ENCODE results near the gene UNC5C.

The UNC5C gene

GRCh38 chr4:95546221-95546620, 2.6 kb downstream of the UNC5C start:
- no peak for DNase-seq

DNA sequence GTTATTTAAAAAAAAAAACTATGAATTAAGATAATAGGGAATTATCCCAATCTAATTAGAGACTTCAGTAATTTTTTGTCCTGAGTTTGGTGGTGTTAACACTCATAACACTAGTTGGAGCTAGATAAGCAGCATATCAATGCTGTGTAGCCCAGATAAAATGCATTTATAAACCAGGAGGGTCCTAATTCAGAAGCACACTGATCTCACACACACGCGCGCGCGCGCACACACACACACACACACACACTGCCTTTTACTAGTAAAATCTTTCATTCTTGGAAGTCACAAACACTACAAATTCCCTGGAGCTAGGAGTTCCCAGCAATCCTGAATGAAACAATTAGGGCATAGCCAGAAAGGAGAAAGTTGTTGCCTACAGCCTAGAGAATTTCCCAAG, 3.2 kb downstream of the UNC5C start:
- no peak for DNase-seq

DNA sequence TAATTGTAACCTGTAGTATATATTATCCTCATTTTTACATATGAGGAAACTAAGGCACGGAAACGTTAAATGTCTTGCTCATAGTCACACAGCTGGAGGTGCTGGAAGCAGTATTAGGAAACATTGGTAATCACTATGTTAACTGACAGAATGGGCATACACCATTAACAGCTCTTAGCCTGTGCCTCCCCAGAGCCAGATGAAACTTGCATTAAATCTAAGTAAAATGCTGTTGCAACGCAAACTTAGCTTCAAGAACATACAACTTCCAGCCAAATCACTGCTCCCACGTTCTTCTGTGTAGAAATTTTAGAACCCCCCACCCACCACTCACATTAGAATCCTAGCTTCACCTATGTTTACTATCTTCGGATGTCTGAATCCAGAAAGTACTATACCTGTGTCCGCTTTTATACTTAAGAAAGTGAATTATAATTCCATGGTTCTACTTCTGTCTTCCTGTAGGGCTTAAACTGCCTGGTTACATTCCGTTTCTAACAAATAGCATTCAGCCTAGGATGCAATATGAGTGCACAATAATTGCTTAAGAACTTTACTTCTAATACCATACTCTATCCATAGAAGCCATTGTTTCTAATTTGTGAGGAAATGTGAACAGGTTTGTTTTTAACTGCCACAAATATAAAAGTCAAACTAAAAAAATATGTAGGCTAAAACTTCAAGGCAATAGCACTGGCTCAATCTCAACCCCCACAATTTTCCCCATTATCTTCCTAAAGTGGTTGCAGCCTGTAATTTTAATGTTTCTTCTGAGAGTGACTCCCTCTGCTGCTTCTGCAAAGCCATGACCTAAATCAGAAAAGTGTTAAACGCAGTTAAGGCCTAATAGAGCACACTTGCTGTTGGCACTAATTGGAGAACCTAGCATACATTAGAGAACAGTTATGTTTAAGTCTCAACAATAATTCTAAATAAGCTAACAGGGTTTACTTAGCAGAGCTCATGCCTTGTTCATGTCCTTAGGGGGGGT, 4.4 kb downstream of the UNC5C start:
- DNase-seq = no peak

- no peak for DNase-seq
Observed at GRCh38 chr4:95541889-95542607, 6.7 kb downstream of the UNC5C start.

DNA sequence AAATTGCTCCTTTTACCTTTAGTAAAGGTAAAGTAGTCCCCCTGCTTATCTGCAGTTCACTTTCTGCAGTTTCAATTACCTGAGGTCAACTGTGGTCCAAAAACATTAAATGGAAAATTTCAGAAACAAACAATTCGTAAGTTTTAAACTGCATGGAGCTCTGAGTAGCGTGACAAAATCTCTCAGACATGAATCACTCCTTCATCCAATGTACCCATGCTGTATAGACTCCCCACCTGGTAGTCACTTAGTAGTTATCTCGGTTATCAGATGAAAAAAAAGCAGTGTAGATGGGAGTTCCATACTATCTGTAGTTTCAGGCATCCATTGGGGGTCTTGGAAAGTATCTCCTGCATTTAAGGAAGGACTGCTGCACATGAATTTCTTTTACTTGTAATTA, 7.7 kb downstream of the UNC5C start:
- no peak for DNase-seq

DNA sequence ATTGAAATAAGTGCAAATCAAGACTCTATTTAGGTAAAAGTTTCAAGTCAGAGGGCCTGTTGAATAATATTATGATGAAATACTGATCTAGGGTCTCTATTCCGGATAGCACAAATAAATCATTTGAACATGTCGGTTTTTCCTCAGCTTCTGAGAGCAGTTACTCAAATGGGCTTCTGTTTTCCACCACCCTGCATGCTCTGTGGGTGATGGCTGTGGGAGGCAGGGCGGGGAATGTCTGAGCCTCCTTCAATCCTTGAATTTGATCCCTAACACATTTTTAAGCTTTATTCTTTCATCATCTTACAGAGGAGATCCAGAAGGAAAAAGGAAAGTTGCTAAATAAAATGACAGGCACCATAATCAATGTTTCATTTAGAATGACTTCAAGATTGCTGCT, 8.5 kb downstream of the UNC5C start:
- DNase-seq = no peak

GRCh38 chr4:95539106-95539505, 9.7 kb downstream of the UNC5C start:
- DNase-seq = no peak

GRCh38 chr4:95537863-95538488, 10.8 kb downstream of the UNC5C start:
- DNase-seq = no peak

DNA sequence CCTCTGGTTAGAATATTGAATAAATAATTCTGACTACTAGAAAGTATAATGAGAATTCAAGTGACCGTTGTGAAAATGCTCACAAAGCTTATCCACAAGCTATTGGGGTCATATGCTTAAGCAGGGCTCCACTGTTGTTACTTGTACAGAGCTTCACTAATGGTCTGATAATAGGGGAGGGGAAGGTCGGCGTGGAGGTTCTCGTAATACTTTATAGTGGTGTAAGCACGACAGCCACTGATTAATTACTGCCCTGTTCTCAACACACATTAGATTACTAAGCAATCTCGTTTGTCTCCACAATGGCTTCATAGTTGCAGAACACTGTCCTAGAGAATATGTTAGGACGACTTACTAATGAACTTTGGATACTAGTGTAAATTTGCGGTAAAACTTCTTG, 11.6 kb downstream of the UNC5C start:
- DNase-seq = no peak

DNA sequence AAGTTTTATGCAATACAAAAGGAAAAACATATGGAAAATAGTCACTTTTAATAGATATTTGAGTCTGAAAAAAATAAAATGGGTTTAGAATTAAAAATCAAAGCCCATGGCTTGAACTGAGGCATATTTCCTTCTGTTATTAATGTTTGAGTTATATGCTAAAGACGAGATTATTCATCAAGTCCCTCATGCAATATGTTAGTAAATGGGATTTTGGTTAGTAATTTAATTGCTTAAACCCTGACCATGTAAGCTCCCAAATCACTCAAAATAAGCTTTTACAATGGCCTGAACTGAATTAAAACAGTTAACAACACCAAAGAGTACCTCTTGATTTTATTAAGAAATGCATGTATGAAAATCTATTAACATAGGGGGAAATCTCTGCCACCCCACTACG, 12.1 kb downstream of the UNC5C start:
- no peak for DNase-seq

DNA sequence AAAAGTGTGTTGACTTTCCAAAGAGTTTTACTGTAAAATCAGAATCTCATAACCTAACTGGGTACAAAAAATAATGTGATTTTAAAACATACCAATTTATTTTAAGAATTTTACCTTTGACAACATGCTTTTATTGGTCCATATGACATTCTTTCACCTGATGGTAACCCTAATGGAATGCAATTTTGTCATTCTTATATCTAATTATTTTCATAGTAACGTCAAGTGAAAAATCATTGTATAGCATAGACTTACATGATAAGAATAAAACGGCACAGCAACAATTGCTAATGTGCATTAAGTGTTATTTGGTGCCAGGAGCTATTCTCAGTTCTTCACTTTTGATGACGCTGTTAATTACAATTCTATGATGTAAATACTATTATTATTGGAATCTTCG, 13.6 kb downstream of the UNC5C start:
- DNase-seq = no peak

- DNase-seq = no peak
Observed at GRCh38 chr4:95534032-95534431, 14.7 kb downstream of the UNC5C start.

DNA sequence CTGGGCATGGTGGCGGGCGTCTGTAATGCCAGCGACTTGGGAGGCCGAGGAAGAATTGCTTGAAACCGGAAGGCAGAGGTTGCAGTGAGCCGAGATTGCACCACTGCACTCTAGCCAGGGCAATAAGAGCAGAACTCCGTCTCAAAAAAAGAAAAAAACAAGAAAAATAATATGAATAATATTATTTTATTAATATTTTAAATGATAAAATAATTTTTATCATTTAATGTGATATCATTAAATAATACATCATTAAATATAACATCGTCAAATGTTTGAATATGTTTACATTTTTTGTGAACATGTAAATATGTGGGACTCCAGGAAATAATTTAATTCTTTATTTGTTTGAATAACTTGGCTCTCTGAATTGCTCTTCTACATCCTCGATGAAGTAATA, 15.5 kb downstream of the UNC5C start:
- DNase-seq = no peak

- DNase-seq = no peak
Observed at GRCh38 chr4:95532305-95532704, 16.5 kb downstream of the UNC5C start.

DNA sequence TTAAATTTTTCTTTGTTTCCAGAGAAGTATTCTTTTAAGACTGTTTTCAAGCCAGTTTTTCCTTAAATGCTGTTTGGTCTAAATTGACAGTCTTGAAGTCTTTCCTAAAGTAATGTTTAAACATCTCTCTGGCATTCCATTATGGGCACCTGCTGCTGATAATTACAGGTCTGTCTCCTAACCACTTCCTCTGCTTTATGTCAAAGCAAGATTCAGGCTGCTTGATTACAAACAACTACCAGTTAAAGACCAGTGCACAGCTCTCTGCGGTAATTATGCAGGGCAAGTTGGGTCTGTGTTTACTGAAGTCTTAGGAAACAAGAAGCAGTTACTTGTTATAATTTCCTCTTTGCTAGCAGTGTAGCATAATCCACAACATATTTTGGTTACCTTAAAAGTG, 17.6 kb downstream of the UNC5C start:
- DNase-seq = no peak

- DNase-seq = no peak
Observed at GRCh38 chr4:95529946-95530345, 18.8 kb downstream of the UNC5C start.

DNA sequence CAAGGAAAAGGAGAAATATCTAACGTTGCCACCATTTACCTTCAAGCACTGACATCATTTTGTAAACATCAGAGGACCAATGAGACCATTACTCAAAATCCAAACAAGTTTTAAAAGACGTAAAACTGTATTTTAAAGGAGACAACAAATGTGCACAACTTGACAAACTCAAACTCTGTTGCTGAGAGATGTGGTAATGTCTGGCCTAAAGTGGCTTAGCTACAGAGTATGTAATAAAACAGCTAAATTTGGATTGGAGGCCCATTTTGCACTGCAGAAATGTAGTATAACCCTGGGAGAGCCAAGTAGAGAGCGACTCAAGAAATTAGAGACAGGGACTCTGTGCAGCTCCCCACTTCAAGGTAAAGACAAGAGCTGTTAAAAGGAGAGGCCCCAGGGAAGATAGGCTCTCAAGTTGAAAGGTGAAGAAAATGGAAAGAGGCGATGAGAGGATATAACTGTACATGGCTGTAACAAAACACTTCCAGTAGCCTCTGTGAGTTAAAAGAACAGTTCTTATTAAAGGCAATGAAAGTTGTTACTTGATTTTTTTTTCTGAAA, 20.3 kb downstream of the UNC5C start:
- no peak for DNase-seq

DNA sequence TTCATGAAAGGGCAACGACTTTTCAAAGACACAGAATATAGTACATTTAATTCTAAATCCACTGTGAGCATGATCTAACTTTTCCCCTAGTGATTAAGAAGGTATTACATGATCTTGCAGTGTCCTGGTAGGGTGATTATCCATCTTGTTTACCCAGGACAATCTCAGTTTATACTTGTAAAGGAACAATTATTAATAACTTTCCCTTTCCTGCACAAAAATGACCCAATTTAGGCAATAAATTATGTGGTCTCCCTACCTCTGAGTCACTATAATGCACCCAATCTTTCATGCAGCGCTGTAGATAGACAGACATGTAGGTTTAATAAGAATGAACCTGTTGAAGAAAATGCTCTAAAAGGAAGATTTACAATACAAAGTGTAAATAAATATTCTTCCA, 22.7 kb downstream of the UNC5C start:
- DNase-seq = no peak

GRCh38 chr4:95524729-95525128, 24.0 kb downstream of the UNC5C start:
- DNase-seq = no peak

- no peak for DNase-seq
Observed at GRCh38 chr4:95524184-95524583, 24.6 kb downstream of the UNC5C start.

DNA sequence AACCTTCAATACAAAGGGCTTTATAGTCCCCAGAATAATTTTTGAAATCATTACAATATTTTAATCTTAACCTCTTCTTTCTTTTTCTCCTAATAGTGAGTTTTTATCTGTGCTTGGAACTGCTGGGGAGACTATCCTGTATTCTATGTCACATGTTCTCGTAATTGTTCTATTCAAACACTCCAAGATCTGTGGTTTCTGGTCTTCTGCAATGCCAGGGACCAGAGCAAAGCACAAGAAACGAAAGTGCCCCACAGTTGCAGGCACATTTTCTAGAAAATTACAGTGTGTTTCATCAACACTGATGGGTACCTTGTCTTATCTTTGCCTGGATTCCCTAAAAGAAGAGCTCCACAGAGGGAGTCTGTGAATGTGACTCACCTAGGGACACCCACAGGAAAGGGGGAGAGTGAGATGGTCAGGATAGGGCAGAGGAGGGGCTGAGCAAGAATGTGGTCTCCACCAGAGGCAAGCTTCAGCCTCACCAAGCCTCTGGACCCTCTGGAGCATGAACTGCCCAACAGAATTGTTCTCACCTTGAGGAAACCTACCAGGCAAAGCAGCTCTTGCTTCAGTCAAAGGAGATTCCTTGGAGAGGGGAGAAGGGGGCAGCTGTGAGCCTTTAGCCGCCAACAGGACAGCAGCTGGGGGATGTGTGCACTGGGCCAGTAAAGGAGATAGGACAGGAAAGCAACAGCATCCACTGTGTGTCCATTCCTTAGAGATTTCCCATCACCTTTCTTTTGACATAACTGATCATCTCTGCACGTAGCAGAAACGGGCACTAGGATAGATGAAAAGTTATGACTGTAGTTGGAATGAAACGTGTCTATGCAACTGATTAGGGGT, 25.9 kb downstream of the UNC5C start:
- DNase-seq = no peak

DNA sequence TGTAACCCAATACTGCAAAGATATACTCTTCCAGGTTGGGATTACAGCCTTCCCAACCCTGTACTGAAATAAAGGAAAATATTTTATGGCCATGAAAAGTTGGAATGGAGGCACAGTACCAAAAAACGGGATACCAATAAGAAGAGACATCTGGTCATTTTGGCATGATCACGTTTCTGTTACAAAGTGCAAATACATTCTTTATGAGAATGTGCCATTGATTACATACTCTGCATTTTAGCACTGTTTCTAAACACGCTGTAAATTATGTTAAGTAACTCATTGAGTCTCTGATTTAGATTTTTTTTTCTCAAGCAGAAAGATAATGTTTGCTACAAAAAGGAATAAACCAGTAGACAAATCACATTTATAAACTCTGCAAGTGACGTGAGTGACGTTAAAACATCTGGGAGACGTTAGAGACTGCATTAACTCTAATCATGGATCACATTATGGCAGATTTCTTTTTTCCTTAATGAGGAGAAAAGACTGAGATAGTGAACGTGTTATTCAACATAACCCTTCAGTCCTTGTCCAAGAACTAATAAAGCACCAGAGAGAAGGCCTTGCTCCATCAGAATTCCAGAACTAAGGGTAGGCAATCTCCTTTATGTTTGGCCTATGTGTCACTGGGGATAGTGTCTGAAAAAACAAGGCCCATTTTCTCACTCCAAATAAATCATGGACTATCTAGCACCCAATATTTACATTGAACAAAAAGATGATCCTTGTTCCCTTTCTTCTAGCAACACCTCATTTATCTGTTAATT, 31.0 kb downstream of the UNC5C start:
- no peak for DNase-seq

Data from CD4-positive, alpha-beta T cell treated with Interferon alpha-2 for 1 hour (primary cell).